Spleen (tissue), 11 donors: ENCODE results near the gene GLIS1. TPM values are rescaled to one million over a fixed set of nuclear protein-coding genes. Genes with fewer than 3 reads are reported as not detected.

ENCODE experiments used
- DNase-seq: peaks from one replicate; pipeline ENCODE4 v3.0.0-alpha.2; 2020
- H3K27ac ChIP-seq, 8 donors: fragments of 200-600 bp; sonication (generic) in 7 of 8; 1 replicate in 4 of 8; 2 replicates in 4 of 8; pipeline versions ENCODE4 v1.5.0 to v1.8.0; 2016 to 2021; ENCODE audit warnings: inconsistent platforms in 4 of 8, mild to moderate bottlenecking in 4 of 8, moderate library complexity in 1 of 8
- H3K27me3 ChIP-seq, 7 donors: fragments of 200-600 bp; sonication (generic) in 6 of 7; replicated peaks in 1 of 7; 1 replicate in 4 of 7; 2 replicates in 3 of 7; pipeline versions ENCODE4 v1.5.0 to v1.8.0; 2016 to 2021; ENCODE audit warnings: inconsistent platforms in 3 of 7, mild to moderate bottlenecking in 1 of 7
- H3K36me3 ChIP-seq, 6 donors: fragments of 200-600 bp; sonication (generic) in 5 of 6; 1 replicate in 4 of 6; 2 replicates in 2 of 6; pipeline versions ENCODE4 v1.5.0 to v1.8.0; 2016 to 2021; ENCODE audit warnings: inconsistent platforms in 2 of 6
- H3K4me1 ChIP-seq, 6 donors: fragments of 200-600 bp; sonication (generic) in 5 of 6; 1 replicate in 3 of 6; 2 replicates in 3 of 6; pipeline versions ENCODE4 v1.5.0 to v1.8.0; 2016 to 2021; ENCODE audit warnings: inconsistent platforms in 3 of 6
- H3K4me3 ChIP-seq, 8 donors: fragments of 200-600 bp; sonication (generic) in 7 of 8; 1 replicate in 4 of 8; 2 replicates in 4 of 8; pipeline versions ENCODE4 v1.5.0 to v1.8.0; 2016 to 2021; ENCODE audit warnings: inconsistent platforms in 4 of 8, mild to moderate bottlenecking in 4 of 8, moderate library complexity in 2 of 8
- H3K9me3 ChIP-seq, 8 donors: fragments of 200-600 bp; sonication (generic) in 7 of 8; 1 replicate in 4 of 8; 2 replicates in 4 of 8; pipeline versions ENCODE4 v1.5.0 to v1.8.0; 2016 to 2021; ENCODE audit warnings: inconsistent platforms in 4 of 8
- CTCF ChIP-seq, 11 experiments: fragments of 200-600 bp in 7 of 11; fragments of 450-650 bp in 4 of 11; sonication (generic) in 4 of 11; IDR thresholded peaks in 8 of 11; conservative IDR thresholded peaks in 3 of 11; 1 replicate in 7 of 11; 2 replicates in 4 of 11; pipeline versions ENCODE4 v1.4.0 to v1.8.0; 2016 to 2021; ENCODE audit warnings: antibody characterized with exemption in 11 of 11, inconsistent platforms in 4 of 11, mild to moderate bottlenecking in 1 of 11
- POLR2A ChIP-seq, 3 donors: fragments of 450-650 bp; IDR thresholded peaks; one replicate each; pipeline ENCODE4 v1.5.1; 2017; ENCODE audit warnings: antibody characterized with exemption in 3 of 3, mild to moderate bottlenecking in 1 of 3
- POLR2AphosphoS5 ChIP-seq, 3 donors: sonication (generic); formaldehyde crosslinking; IDR thresholded peaks; one replicate each; pipeline ENCODE4 v1.5.1; 2017; ENCODE audit warnings: antibody characterized with exemption in 3 of 3
- WGBS, 5 donors: extraction: QIAGEN DNeasy Blood & Tissue Kit in 3 of 5; methylation state at CpG; one replicate each; pipeline versions ENCODE4 v1.1.5 to v1.1.7; 2013 to 2018; 5-methylcytosine and 5-hydroxymethylcytosine counted together
- intact Hi-C: fragments of 100-400 bp; cut with DNase I; formaldehyde crosslinking; loops from one replicate; pipeline ENCODE4 v1.15.0; 2023; ENCODE audit warnings: low total_unique reads
- polyA plus RNA-seq, 3 donors: library from polyadenylated mRNA; stranded (reverse); fragments of 200-250 nt; gene quantifications; one replicate each; pipeline ENCODE4 v1.2.1, GENCODE V29; 2013
- total RNA-seq, 7 donors: library from RNA; depleted of rRNA in 3 of 7; stranded (reverse); fragments of >200 nt in 3 of 7; fragmentation: NEBNext Ultra II Directional in 4 of 7; extraction: Animal tissue kit (Norgen Biotek cat#: 25700) in 4 of 7; gene quantifications; one replicate each; pipeline versions ENCODE4 v1.1.0 to v1.2.1, GENCODE V29; 2016 to 2021
- donor health status: healthy with polysubstance abuse.
- donor health status: DM: no; HTN: no; CAD: no; lungs with moderate emphysema.
- donor health status: DM: no; HTN: no; CAD: no.
- donor health status: Bipolar disorder and iron deficiency.
- donor health status: healthy.
- donor health status: DM: no; HTN: no; CAD: no.
- donor health status: DM: yes; HTN: yes; CAD: no.

Gene GLIS1
- total and polyA plus RNA-seq, 10 donors = 0.04 to 0.39 (median 0.26) TPM; not detected in 5

GRCh38 chr1:53567851-53568250 lies 171.1 kb downstream of the GLIS1 start:
- WGBS, 5 donors = 91 to 99% (median 93%) methylated on average over 3 of the region's 3 CpGs
- Histone ChIP-seq H3K27ac (no peak overlapping the region), H3K27me3 (peaks cover 0 to 4% (median 0%) of the 10 kb centered on the region in 7 donors), H3K36me3 (no peaks in the 10 kb centered on the region), H3K4me1 (no peaks in the 10 kb centered on the region), H3K9me3 (peaks cover 0 to 14% (median 10%) of the 10 kb centered on the region in 8 donors), H3K4me3 (no peak overlapping the region)
- peak; percentile 45 for DNase-seq
- TF ChIP-seq POLR2AphosphoS5 (IDR thresholded peaks at IDR 0.05) (no peak), POLR2A (IDR thresholded peaks at IDR 0.05) (no peak), CTCF (IDR thresholded peaks at IDR 0.05 in 8 of 11, conservative IDR thresholded peaks at IDR 0.05 in 3 of 11) (no peak)
- intact Hi-C loops = no loop called here

- peak; percentile 47 for DNase-seq
- WGBS, 5 donors = 73 to 94% (median 76%) methylated on average over 2 to 3 of the region's 3 CpGs
Measured at GRCh38 chr1:53567450-53567849, 171.5 kb downstream of the GLIS1 start.

GRCh38 chr1:53563611-53564010 lies 175.4 kb downstream of the GLIS1 start:
- no peaks in the 10 kb centered on the region for H3K36me3 ChIP-seq
- H3K4me3 ChIP-seq = no peak overlapping the region
- intact Hi-C loops = no loop called here
- no peak for TF ChIP-seq POLR2AphosphoS5 (IDR thresholded peaks at IDR 0.05)
- TF ChIP-seq POLR2A (IDR thresholded peaks at IDR 0.05) = no peak
- no peak for TF ChIP-seq CTCF (IDR thresholded peaks at IDR 0.05 in 8 of 11, conservative IDR thresholded peaks at IDR 0.05 in 3 of 11)
- H3K27me3 ChIP-seq = peaks cover 0 to 32% (median 0%) of the 10 kb centered on the region in 7 donors
- no peak for DNase-seq
- H3K27ac ChIP-seq = no peak overlapping the region
- H3K9me3 ChIP-seq = peaks cover 0 to 14% (median 10%) of the 10 kb centered on the region in 8 donors
- no peaks in the 10 kb centered on the region for H3K4me1 ChIP-seq
- WGBS, 5 donors = 38 to 51% (median 41%) methylated on average over 4 of the region's 4 CpGs

More at GRCh38 chr1:53567450-53567849, 171.5 kb downstream of the GLIS1 start:
- Histone ChIP-seq H3K27me3 (peaks cover 0 to 8% (median 0%) of the 10 kb centered on the region in 7 donors), H3K9me3 (peaks cover 0 to 14% (median 10%) of the 10 kb centered on the region in 8 donors), H3K4me3 (no peak overlapping the region), H3K27ac (no peak overlapping the region), H3K4me1 (no peaks in the 10 kb centered on the region), H3K36me3 (no peaks in the 10 kb centered on the region)
- intact Hi-C loops = no loop called here
- no peak for TF ChIP-seq CTCF (IDR thresholded peaks at IDR 0.05 in 8 of 11, conservative IDR thresholded peaks at IDR 0.05 in 3 of 11)
- no peak for TF ChIP-seq POLR2AphosphoS5 (IDR thresholded peaks at IDR 0.05)
- no peak for TF ChIP-seq POLR2A (IDR thresholded peaks at IDR 0.05)

GRCh38 chr1:53562981-53563379 lies 176.0 kb downstream of the GLIS1 start:
- no peaks in the 10 kb centered on the region for H3K36me3 ChIP-seq
- H3K9me3 ChIP-seq = peaks cover 0 to 14% (median 10%) of the 10 kb centered on the region in 8 donors
- no peak overlapping the region for H3K4me3 ChIP-seq
- no peaks in the 10 kb centered on the region for H3K4me1 ChIP-seq
- H3K27me3 ChIP-seq = peaks cover 0 to 32% (median 0%) of the 10 kb centered on the region in 7 donors
- H3K27ac ChIP-seq = no peak overlapping the region
- TF ChIP-seq POLR2AphosphoS5 (IDR thresholded peaks at IDR 0.05) (no peak), POLR2A (IDR thresholded peaks at IDR 0.05) (no peak), CTCF (IDR thresholded peaks at IDR 0.05 in 8 of 11, conservative IDR thresholded peaks at IDR 0.05 in 3 of 11) (no peak)
- DNase-seq = peak; percentile 13
- intact Hi-C loops = no loop called here
- WGBS, 5 donors = 77 to 86% (median 82%) methylated on average over 3 of the region's 3 CpGs
